Caco-2 (cell line): ENCODE data around the gene NBEAL1. TPM values are rescaled to one million over a fixed set of nuclear protein-coding genes. Genes with fewer than 3 reads are reported as not detected.

Experiments used
- BruUV-seq: library from RNA; stranded (reverse); fragments of 400-500 nt; replicated peaks from 2 replicates; lab custom pipeline; 2021; lab: Mats Ljungman, UMichigan
- CTCF ChIA-PET: fragments of 300-600 bp; sonication (Branson Sonifier 250); formaldehyde crosslinking; loops from one replicate; lab custom pipeline; 2022; ENCODE audit warnings: antibody characterized with exemption; lab: Charles Lee
- POLR2A ChIA-PET: fragments of 300-600 bp; sonication (Branson Sonifier 250); formaldehyde crosslinking; loops from one replicate; lab custom pipeline; 2022; ENCODE audit warnings: antibody characterized with exemption; lab: Charles Lee
- DNase-seq, 2 experiments: peaks; one replicate each; pipeline versions ENCODE4 v3.0.0 to v3.0.0-alpha.2; 2020 to 2022
- H3K27me3 ChIP-seq: replicated peaks from 2 replicates; pipeline ENCODE4 v1.6.0; 2011; ENCODE audit warnings: low read length; ENCODE audit not compliant: control insufficient read depth, insufficient read depth
- H3K36me3 ChIP-seq: 2 replicates; pipeline ENCODE4 v1.5.1; 2011; ENCODE audit warnings: low read length; ENCODE audit not compliant: control insufficient read depth, insufficient read depth
- H3K4me1 ChIP-seq: fragments of 250-450 bp; sonication (Bioruptor Pico); 2 replicates; pipeline ENCODE4 v1.5.1; 2020; ENCODE audit warnings: mild to moderate bottlenecking
- H3K4me3 ChIP-seq: 2 replicates; pipeline ENCODE4 v1.5.1; 2011; ENCODE audit warnings: low read depth, mild to moderate bottlenecking, control low read depth, low read length
- H3K9me3 ChIP-seq: fragments of 250-450 bp; sonication (Bioruptor Pico); 2 replicates; pipeline ENCODE4 v1.5.1; 2020; ENCODE audit warnings: mild to moderate bottlenecking, moderate library complexity
- H3K27ac Mint-ChIP-seq: one replicate; pipeline ENCODE4 v1.8.0; 2022; ENCODE audit warnings: mixed read lengths; ENCODE audit not compliant: unreplicated experiment
- H3K27me3 Mint-ChIP-seq: one replicate; pipeline ENCODE4 v1.8.0; 2022; ENCODE audit warnings: mixed read lengths; ENCODE audit not compliant: insufficient read depth, unreplicated experiment
- H3K36me3 Mint-ChIP-seq: one replicate; pipeline ENCODE4 v1.8.0; 2022; ENCODE audit warnings: mild to moderate bottlenecking, mixed read lengths; ENCODE audit not compliant: insufficient read depth, unreplicated experiment
- H3K4me1 Mint-ChIP-seq: one replicate; pipeline ENCODE4 v1.8.0; 2022; ENCODE audit warnings: low read depth, mixed read lengths; ENCODE audit not compliant: unreplicated experiment
- H3K4me3 Mint-ChIP-seq: one replicate; pipeline ENCODE4 v1.8.0; 2022; ENCODE audit warnings: mild to moderate bottlenecking, moderate library complexity, mixed read lengths; ENCODE audit not compliant: unreplicated experiment
- H3K9me3 Mint-ChIP-seq: one replicate; pipeline ENCODE4 v1.8.0; 2022; ENCODE audit warnings: mixed read lengths; ENCODE audit not compliant: unreplicated experiment
- CTCF ChIP-seq, 2 experiments: fragments of 200-600 bp in 1 of 2; IDR thresholded peaks; 1 replicate in 1 of 2; 2 replicates in 1 of 2; pipeline versions ENCODE4 v1.5.1 to v1.8.0; 2011 to 2022; ENCODE audit warnings: antibody characterized with exemption in 1 of 2, control low read depth in 1 of 2, inconsistent platforms in 1 of 2, low read depth in 1 of 2, low read length in 1 of 2, mild to moderate bottlenecking in 1 of 2, moderate library complexity in 1 of 2; ENCODE audit not compliant: insufficient read depth in 1 of 2, severe bottlenecking in 1 of 2, unreplicated experiment in 1 of 2
- intact Hi-C: fragments of 100-400 bp; cut with micrococcal nuclease; formaldehyde crosslinking; loops from one replicate; pipeline ENCODE4 v1.10.0; 2022; ENCODE audit not compliant: unreplicated experiment
- total RNA-seq: library from RNA; stranded (reverse); gene quantifications from 2 replicates; pipeline ENCODE4 v1.2.3, GENCODE V29; 2022

NBEAL1 gene
- total RNA-seq, 1 experiment from 2014 or later: 44.1 TPM

- ChIA-PET POLR2A (no interaction called here), CTCF (no interaction called here)
- Mint-ChIP-seq H3K4me3 (no peak overlapping the region), H3K9me3 (no peaks in the 10 kb centered on the region), H3K27ac (no peak overlapping the region), H3K27me3 (no peaks in the 10 kb centered on the region), H3K36me3 (peaks cover 15% of the 10 kb centered on the region), H3K4me1 (peaks cover 13% of the 10 kb centered on the region)
- Histone ChIP-seq H3K4me1 (no peaks in the 10 kb centered on the region), H3K9me3 (no peaks in the 10 kb centered on the region), H3K4me3 (no peak overlapping the region), H3K27me3 (no peaks in the 10 kb centered on the region), H3K36me3 (no peaks in the 10 kb centered on the region; the same call in 1 of the 2 replicates)
- DNase-seq: no peak
- no peak for TF ChIP-seq CTCF (IDR thresholded peaks at IDR 0.05; ENCODE audit: insufficient read depth in 1 of 2, low read depth in 1 of 2, low read length in 1 of 2, severe bottlenecking in 1 of 2, unreplicated experiment in 1 of 2)
- intact Hi-C loops: no loop called here
- BruUV-seq: no TSS peak
These were observed 10.9 kb downstream of the NBEAL1 start for GRCh38 chr2:203025592-203025991.

GRCh38 chr2:203030545-203030944 is 15.9 kb downstream of the NBEAL1 start:
- peaks cover 11% of the 10 kb centered on the region for H3K36me3 Mint-ChIP-seq
- H3K4me3 Mint-ChIP-seq: no peak overlapping the region
- no peak overlapping the region for H3K27ac Mint-ChIP-seq
- no peaks in the 10 kb centered on the region for H3K9me3 Mint-ChIP-seq
- Histone ChIP-seq H3K27me3 (no peaks in the 10 kb centered on the region), H3K36me3 (no peaks in the 10 kb centered on the region; the same call in 1 of the 2 replicates), H3K4me1 (no peaks in the 10 kb centered on the region), H3K4me3 (no peak overlapping the region), H3K9me3 (no peaks in the 10 kb centered on the region)
- ChIA-PET POLR2A (no interaction called here), CTCF (no interaction called here)
- intact Hi-C loops: no loop called here
- BruUV-seq: no TSS peak
- no peak for DNase-seq
- peaks cover 12% of the 10 kb centered on the region for H3K4me1 Mint-ChIP-seq
- TF ChIP-seq CTCF (IDR thresholded peaks at IDR 0.05; ENCODE audit: insufficient read depth in 1 of 2, low read depth in 1 of 2, low read length in 1 of 2, severe bottlenecking in 1 of 2, unreplicated experiment in 1 of 2): no peak
- no peaks in the 10 kb centered on the region for H3K27me3 Mint-ChIP-seq

GRCh38 chr2:203030991-203031390 is 16.3 kb downstream of the NBEAL1 start:
- peaks cover 6% of the 10 kb centered on the region for H3K36me3 Mint-ChIP-seq
- intact Hi-C loops: no loop called here
- H3K4me1 Mint-ChIP-seq: peaks cover 11% of the 10 kb centered on the region
- no peak overlapping the region for H3K27ac Mint-ChIP-seq
- H3K4me3 Mint-ChIP-seq: no peak overlapping the region
- H3K9me3 Mint-ChIP-seq: no peaks in the 10 kb centered on the region
- Histone ChIP-seq H3K36me3 (no peaks in the 10 kb centered on the region; the same call in 1 of the 2 replicates), H3K9me3 (no peaks in the 10 kb centered on the region), H3K4me1 (peaks cover under 1% of the 10 kb centered on the region; the same call in 1 of the 2 replicates), H3K4me3 (no peak overlapping the region), H3K27me3 (no peaks in the 10 kb centered on the region)
- no peak for DNase-seq
- no peaks in the 10 kb centered on the region for H3K27me3 Mint-ChIP-seq
- no peak for TF ChIP-seq CTCF (IDR thresholded peaks at IDR 0.05; ENCODE audit: insufficient read depth in 1 of 2, low read depth in 1 of 2, low read length in 1 of 2, severe bottlenecking in 1 of 2, unreplicated experiment in 1 of 2)
- no TSS peak for BruUV-seq
- POLR2A ChIA-PET: no interaction called here
- CTCF ChIA-PET: no interaction called here
